Stomach (tissue), 4 donors: ENCODE measurements around the gene NR4A1.

Experiments used
- CTCF ChIP-seq, 7 experiments: fragments of 450-650 bp in 4 of 7; fragments of 200-600 bp in 3 of 7; sonication (generic) in 3 of 7; IDR thresholded peaks; one replicate each; pipeline ENCODE4 v1.5.1; 2016 to 2019; ENCODE audit warnings: antibody characterized with exemption in 7 of 7, control low read depth in 2 of 7, mild to moderate bottlenecking in 1 of 7
- POLR2AphosphoS5 ChIP-seq, 3 donors: sonication (generic); formaldehyde crosslinking; IDR thresholded peaks; one replicate each; pipeline ENCODE4 v1.6.1; 2016; ENCODE audit warnings: antibody characterized with exemption in 3 of 3

DNA sequence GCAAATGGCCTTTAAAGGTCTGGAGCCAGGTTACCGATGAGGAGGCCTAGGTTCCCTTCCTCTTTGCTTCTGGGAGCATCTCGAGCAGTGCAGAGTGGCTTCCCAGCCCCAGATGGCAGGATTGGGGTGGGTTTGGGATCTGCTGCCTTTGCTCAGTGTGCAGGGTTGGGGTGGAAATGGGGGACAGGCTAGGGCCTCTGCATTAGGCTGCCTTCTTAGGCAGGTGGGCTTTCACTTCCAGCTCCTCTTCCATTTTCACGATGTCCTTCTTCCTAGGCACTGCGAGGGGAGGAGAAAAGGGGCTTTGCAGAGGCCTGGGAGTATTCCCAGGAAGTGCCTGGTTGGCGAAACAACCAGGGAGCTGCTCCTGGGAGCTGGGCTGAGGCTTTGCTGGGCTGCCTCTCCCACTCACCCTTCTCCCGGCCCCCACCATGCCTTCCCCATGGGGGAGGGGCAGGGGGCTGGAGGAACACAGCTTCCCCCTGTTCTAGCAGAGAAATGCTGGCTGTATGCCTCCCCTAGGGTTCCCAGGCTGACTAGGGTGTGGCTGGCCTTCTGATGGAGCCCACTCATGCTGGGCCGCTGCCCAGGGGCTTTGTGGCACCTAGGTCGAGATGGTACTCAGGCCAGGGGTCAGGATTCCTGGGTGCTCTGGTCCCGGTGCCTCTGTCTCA is 2.4 kb downstream of the NR4A1 start:
- TF ChIP-seq POLR2AphosphoS5 (IDR thresholded peaks at IDR 0.05) (peak; percentile 3 to 42 (median 41)), CTCF (IDR thresholded peaks at IDR 0.05) (no peak)
